Measurements from ENCODE around the gene SSBP2. TPM values are rescaled to one million over a fixed set of nuclear protein-coding genes. Genes with fewer than 3 reads are reported as not detected.

The SSBP2 gene
- total RNA-seq, 1 donor from 2014 or later = 85.2 TPM

DNA sequence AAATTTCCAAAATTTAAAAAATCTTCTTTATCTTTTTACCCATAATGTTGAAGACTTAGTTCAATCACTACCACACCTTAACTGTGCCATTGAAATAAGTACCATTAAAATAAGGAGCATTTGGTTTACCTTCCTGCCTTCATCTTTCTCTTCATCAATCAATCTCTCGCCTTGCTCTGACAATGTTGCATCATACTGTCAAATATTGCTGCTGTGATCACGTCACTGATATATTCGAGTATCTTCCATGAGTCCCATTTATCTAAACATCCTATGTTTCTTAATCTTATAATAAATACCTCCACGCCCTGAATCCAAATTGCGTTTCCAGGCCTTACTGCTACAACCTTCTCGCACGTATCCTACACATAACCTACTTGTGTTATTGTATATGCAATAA lies 201.8 kb downstream of the SSBP2 start:
- no peak overlapping the region for H3K4me3 Mint-ChIP-seq
- no peak overlapping the region for H3K27ac Mint-ChIP-seq
- H3K36me3 Mint-ChIP-seq = peaks cover 16% of the 10 kb centered on the region
- DNase-seq (ENCODE audit: extremely low spot score, unreplicated experiment) = no peak
- H3K9me3 Mint-ChIP-seq = no peaks in the 10 kb centered on the region
- TF ChIP-seq, protein P1, sequence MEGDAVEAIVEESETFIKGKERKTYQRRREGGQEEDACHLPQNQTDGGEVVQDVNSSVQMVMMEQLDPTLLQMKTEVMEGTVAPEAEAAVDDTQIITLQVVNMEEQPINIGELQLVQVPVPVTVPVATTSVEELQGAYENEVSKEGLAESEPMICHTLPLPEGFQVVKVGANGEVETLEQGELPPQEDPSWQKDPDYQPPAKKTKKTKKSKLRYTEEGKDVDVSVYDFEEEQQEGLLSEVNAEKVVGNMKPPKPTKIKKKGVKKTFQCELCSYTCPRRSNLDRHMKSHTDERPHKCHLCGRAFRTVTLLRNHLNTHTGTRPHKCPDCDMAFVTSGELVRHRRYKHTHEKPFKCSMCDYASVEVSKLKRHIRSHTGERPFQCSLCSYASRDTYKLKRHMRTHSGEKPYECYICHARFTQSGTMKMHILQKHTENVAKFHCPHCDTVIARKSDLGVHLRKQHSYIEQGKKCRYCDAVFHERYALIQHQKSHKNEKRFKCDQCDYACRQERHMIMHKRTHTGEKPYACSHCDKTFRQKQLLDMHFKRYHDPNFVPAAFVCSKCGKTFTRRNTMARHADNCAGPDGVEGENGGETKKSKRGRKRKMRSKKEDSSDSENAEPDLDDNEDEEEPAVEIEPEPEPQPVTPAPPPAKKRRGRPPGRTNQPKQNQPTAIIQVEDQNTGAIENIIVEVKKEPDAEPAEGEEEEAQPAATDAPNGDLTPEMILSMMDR (conservative IDR thresholded peaks at IDR 0.05) = no peak
- no peaks in the 10 kb centered on the region for H3K27me3 Mint-ChIP-seq
- H3K4me1 Mint-ChIP-seq (ENCODE audit: unreplicated experiment) = peaks cover 5% of the 10 kb centered on the region

DNA sequence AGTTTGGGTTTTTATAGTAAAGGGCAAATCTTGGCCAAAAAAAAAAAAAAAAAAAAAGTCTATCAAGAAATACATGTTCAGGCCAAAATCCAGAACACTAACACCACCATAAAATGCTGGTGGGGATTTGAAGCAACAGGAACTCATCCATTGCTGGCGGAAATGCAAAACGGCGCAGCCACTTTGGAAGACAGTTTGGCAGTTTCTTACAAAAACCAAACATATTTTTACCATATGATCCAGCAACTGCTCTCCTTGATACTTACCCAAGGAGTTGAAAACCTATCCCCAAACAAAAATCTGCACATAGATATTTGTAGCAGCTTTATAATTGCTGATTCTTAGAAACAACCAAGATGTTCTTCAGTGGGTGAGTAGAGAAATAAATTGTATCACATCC lies 203.9 kb downstream of the SSBP2 start:
- H3K4me1 Mint-ChIP-seq (ENCODE audit: unreplicated experiment) = no peaks in the 10 kb centered on the region

DNA sequence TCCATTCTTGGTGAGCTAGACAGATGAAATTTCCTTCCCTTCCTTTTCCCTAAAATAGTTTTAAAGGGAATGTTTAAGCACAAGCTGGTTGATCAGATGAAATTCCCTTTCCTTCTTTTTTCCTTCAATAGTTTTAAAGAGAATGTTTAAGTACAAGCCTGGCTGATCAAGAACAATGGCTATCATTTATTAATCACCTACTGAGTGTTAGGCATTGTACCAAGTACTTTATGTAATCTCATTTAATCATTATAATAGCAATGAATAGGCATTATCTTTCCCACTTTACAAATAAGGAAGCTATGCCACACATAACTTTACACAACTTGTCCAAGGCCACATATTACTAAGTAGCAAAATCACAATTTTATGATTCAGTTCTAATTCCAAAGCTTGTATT lies 205.0 kb downstream of the SSBP2 start:
- H3K4me3 Mint-ChIP-seq = no peak overlapping the region
- no peaks in the 10 kb centered on the region for H3K4me1 Mint-ChIP-seq (ENCODE audit: unreplicated experiment)
- H3K36me3 Mint-ChIP-seq = peaks cover 26% of the 10 kb centered on the region
- H3K27ac Mint-ChIP-seq = no peak overlapping the region
- H3K27me3 Mint-ChIP-seq = no peaks in the 10 kb centered on the region
- H3K9me3 Mint-ChIP-seq = no peaks in the 10 kb centered on the region
- TF ChIP-seq, protein P1 (conservative IDR thresholded peaks at IDR 0.05) = no peak
- no peak for DNase-seq (ENCODE audit: extremely low spot score, unreplicated experiment)

More for the DNA sequence above, 203.9 kb downstream of the SSBP2 start:
- H3K27me3 Mint-ChIP-seq = no peaks in the 10 kb centered on the region
- H3K36me3 Mint-ChIP-seq = peaks cover 24% of the 10 kb centered on the region
- TF ChIP-seq, protein P1 (conservative IDR thresholded peaks at IDR 0.05) = no peak
- no peak for DNase-seq (ENCODE audit: extremely low spot score, unreplicated experiment)
- H3K4me3 Mint-ChIP-seq = no peak overlapping the region
- no peaks in the 10 kb centered on the region for H3K9me3 Mint-ChIP-seq
- no peak overlapping the region for H3K27ac Mint-ChIP-seq

DNA sequence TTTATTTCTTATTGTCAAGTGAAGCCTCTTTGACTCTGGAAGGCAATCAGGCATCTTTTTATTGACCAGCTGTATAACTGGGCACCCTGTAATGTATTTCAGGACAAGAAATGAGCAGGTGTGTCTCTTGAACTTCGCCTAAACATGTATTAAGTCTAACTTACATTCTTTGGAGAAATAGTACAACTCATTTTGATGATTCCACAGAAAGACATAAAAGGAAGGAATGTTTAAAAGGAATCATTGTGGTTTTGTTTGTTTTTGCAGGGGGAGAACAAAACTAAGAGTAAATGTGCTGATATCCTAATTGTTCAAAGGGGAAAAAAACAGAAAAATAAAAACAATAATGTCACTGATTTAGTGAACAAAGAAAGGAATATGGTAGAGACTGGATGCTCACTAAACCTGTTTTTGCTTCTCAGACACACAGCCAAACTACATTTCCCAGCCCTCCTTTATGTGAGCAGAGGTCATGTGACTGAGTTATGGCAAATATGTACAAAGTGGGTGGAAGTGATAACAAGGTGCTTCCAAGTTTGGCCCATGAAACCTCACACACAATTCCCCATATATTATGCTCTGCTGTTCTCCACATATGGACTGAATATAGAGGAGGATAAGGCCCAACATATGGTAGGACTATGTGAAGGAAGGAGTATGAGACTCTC lies 206.4 kb downstream of the SSBP2 start:
- Mint-ChIP-seq H3K9me3 (peaks cover 5% of the 10 kb centered on the region), H3K27ac (peak overlapping the region; percentile 25)

DNA sequence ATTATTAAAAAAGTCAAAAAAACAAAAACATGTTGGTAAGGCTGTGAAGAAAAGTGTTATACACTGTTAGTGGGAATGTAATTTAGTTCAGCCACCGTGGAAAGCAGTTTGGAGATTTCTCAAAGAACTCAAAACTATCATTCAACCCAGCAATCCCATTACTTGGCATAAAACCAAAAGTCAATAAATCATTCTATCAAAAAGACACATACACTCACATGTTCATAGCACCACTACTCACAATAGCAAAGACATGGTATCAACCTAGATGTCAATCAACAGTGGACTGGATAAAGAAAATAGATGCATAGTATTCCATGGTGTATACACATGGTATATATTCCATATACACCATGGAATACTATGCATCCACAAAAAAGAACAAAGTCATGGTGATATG lies 208.7 kb downstream of the SSBP2 start:
- DNase-seq (ENCODE audit: extremely low spot score, unreplicated experiment) = no peak
- Mint-ChIP-seq H3K27ac (no peak overlapping the region), H3K4me3 (no peak overlapping the region), H3K9me3 (peaks cover 10% of the 10 kb centered on the region), H3K36me3 (peaks cover 31% of the 10 kb centered on the region), H3K27me3 (no peaks in the 10 kb centered on the region), H3K4me1 (ENCODE audit: unreplicated experiment) (no peaks in the 10 kb centered on the region)
- TF ChIP-seq, protein P1 (conservative IDR thresholded peaks at IDR 0.05) = no peak

More for the DNA sequence above, 206.4 kb downstream of the SSBP2 start:
- no peaks in the 10 kb centered on the region for H3K4me1 Mint-ChIP-seq (ENCODE audit: unreplicated experiment)
- TF ChIP-seq, protein P1 (conservative IDR thresholded peaks at IDR 0.05) = no peak
- DNase-seq (ENCODE audit: extremely low spot score, unreplicated experiment) = no peak
- peaks cover 37% of the 10 kb centered on the region for H3K36me3 Mint-ChIP-seq
- H3K4me3 Mint-ChIP-seq = no peak overlapping the region
- no peaks in the 10 kb centered on the region for H3K27me3 Mint-ChIP-seq
